Heart left ventricle (tissue), 16 donors: ENCODE results near the gene OBSL1. TPM values are rescaled to one million over a fixed set of nuclear protein-coding genes. Genes with fewer than 3 reads are reported as not detected.
A peak's percentile ranks its signal among the peaks of the same experiment; 100 is the strongest.

Source experiments
- ATAC-seq, 4 donors: fragments of 200-7000 bp; cut with Tn5 transposase; one replicate each; pipeline ENCODE4 v1.9.1; 2020 to 2022; ENCODE audit warnings: moderate library complexity in 4 of 4, mild to moderate bottlenecking in 3 of 4, moderate number of reproducible peaks in 1 of 4
- DNase-seq, 5 donors: peaks; one replicate each; pipeline ENCODE4 v3.0.0-alpha.2; 2020
- H3K27ac ChIP-seq, 12 donors: fragments of 200-600 bp; sonication (generic) in 4 of 12; one replicate each; pipeline versions ENCODE4 v1.5.0 to v1.8.0; 2016 to 2022; ENCODE audit warnings: mild to moderate bottlenecking in 2 of 12
- H3K27me3 ChIP-seq, 9 donors: fragments of 200-600 bp; sonication (generic) in 2 of 9; one replicate each; pipeline versions ENCODE4 v1.5.1 to v1.8.0; 2016 to 2022; ENCODE audit warnings: mild to moderate bottlenecking in 3 of 9
- H3K36me3 ChIP-seq, 9 donors: fragments of 200-600 bp; sonication (generic) in 2 of 9; one replicate each; pipeline versions ENCODE4 v1.5.0 to v1.8.0; 2018 to 2022; ENCODE audit warnings: mild to moderate bottlenecking in 2 of 9
- H3K4me1 ChIP-seq, 12 donors: fragments of 200-600 bp; sonication (generic) in 4 of 12; one replicate each; pipeline versions ENCODE4 v1.5.0 to v1.8.0; 2016 to 2022; ENCODE audit warnings: mild to moderate bottlenecking in 3 of 12
- H3K4me3 ChIP-seq, 12 donors: fragments of 200-600 bp; sonication (generic) in 4 of 12; one replicate each; pipeline versions ENCODE4 v1.5.0 to v1.8.0; 2017 to 2022; ENCODE audit warnings: mild to moderate bottlenecking in 9 of 12, moderate library complexity in 4 of 12
- H3K9me3 ChIP-seq, 12 donors: fragments of 200-600 bp; sonication (generic) in 4 of 12; one replicate each; pipeline versions ENCODE4 v1.5.0 to v1.8.0; 2016 to 2022; ENCODE audit warnings: mild to moderate bottlenecking in 1 of 12
- CTCF ChIP-seq, 12 donors: fragments of 200-600 bp; sonication (generic) in 4 of 12; IDR thresholded peaks; one replicate each; pipeline versions ENCODE4 v1.5.0 to v1.8.0; 2018 to 2022; ENCODE audit warnings: antibody characterized with exemption in 12 of 12, mild to moderate bottlenecking in 5 of 12
- POLR2A ChIP-seq, 2 donors: fragments of 450-650 bp; IDR thresholded peaks; one replicate each; pipeline ENCODE4 v1.6.1; 2017; ENCODE audit warnings: antibody characterized with exemption in 2 of 2, mild to moderate bottlenecking in 2 of 2, moderate library complexity in 2 of 2
- WGBS, 4 donors: extraction: QIAGEN DNeasy Blood & Tissue Kit in 2 of 4; methylation state at CpG; one replicate each; pipeline versions ENCODE4 v1.1.5 to v1.1.7; 2013 to 2018; 5-methylcytosine and 5-hydroxymethylcytosine counted together
- intact Hi-C, 10 donors: fragments of 100-400 bp; cut with DNase I; formaldehyde crosslinking; loops; one replicate each; pipeline versions ENCODE4 v1.11.1 to v1.14.2; 2022
- polyA plus RNA-seq, 2 donors: library from polyadenylated mRNA; stranded (reverse); fragments of 200-250 nt; gene quantifications; one replicate each; pipeline ENCODE4 v1.2.3, GENCODE V29; 2013
- total RNA-seq, 9 donors: library from RNA; depleted of rRNA in 2 of 9; stranded (reverse); fragments of >200 nt in 2 of 9; fragmentation: NEBNext Ultra II Directional in 3 of 9; extraction: Animal tissue kit (Norgen Biotek cat#: 25700) in 3 of 9; gene quantifications; one replicate each; pipeline versions ENCODE4 v1.1.0 to v1.2.4, GENCODE V29; 2016 to 2023
- donor health status: ischemic (EF 13 %, LVEDD 7.1; RV severe dilation, severe dysfunction).
- donor health status: healthy with polysubstance abuse.
- donor health status: DM: no; HTN: yes; CAD: no.
- donor health status: DM: no; HTN: no; CAD: no.
- donor health status: ischemic (EF 25% LVEDD 6.9; RV normal size, moderate dysfunction).
- donor health status: ischemic (EF 25% LVEDD 5.7; RV mildly dilated, moderate dysfunction).
- donor health status: healthy.
- donor health status: DM: yes; HTN: yes; CAD: no.
- donor health status: ischemic (EF 35%, LVEDD 5.7; RV mildly dilated, moderate dysfunction).
- donor health status: nonischemic (EF 11% LVEDD 7.7; RV severe dilation, severe dysfunction).
- donor health status: DM: yes; HTN: yes; CAD: no.
- donor health status: PGD.
- donor health status: ischemic (EF 29% LVEDD 5.4; RV normal size, mild dysfunction).
- donor health status: nonischemic (EF 23%, LVEDD 6.1; RV moderate dilation, normal function).

OBSL1 gene
- total and polyA plus RNA-seq, 11 donors = 88.1 to 230 (median 177) TPM

GRCh38 chr2:219559156-219559915, 12.0 kb downstream of the OBSL1 start:
- Histone ChIP-seq H3K27me3 (peaks cover 0 to 3% (median 0%) of the 10 kb centered on the region in 9 donors), H3K9me3 (no peaks in the 10 kb centered on the region), H3K27ac (no peak overlapping the region), H3K36me3 (peaks cover 0 to 62% (median 48%) of the 10 kb centered on the region in 9 donors), H3K4me1 (peaks cover 0 to 23% (median 7%) of the 10 kb centered on the region in 12 donors), H3K4me3 (no peak overlapping the region)
- intact Hi-C loops = loop anchor here in 1 of 10 donors (10.0 kb wide), 1 partner anchor 45 kb away; no protein-coding TSS in a partner anchor
- TF ChIP-seq POLR2A (IDR thresholded peaks at IDR 0.05) = no peak
- no peak for TF ChIP-seq CTCF (IDR thresholded peaks at IDR 0.05)
- ATAC-seq (no peak), DNase-seq (peak in 2 of 5 donors; percentile 18 to 21)
- WGBS, 4 donors = 74 to 86% (median 81%) methylated on average over 20 of the region's 20 CpGs

GRCh38 chr2:219557791-219558785, 13.3 kb downstream of the OBSL1 start:
- DNase-seq (peak in 3 of 5 donors; percentile 18 to 58 (median 22)), ATAC-seq (no peak)
- H3K9me3 ChIP-seq = no peaks in the 10 kb centered on the region
- peaks cover 0 to 8% (median 0%) of the 10 kb centered on the region in 9 donors for H3K27me3 ChIP-seq
- no peak overlapping the region for H3K4me3 ChIP-seq
- H3K36me3 ChIP-seq = peaks cover 0 to 52% (median 37%) of the 10 kb centered on the region in 9 donors
- intact Hi-C loops = loop anchor here in 1 of 10 donors (10.0 kb wide), 1 partner anchor 47 kb away; no protein-coding TSS in a partner anchor
- no peak overlapping the region for H3K27ac ChIP-seq
- TF ChIP-seq CTCF (IDR thresholded peaks at IDR 0.05) (no peak), POLR2A (IDR thresholded peaks at IDR 0.05) (no peak)
- WGBS, 4 donors = 88 to 95% (median 93%) methylated on average over 15 to 25 of the region's 25 CpGs
- peaks cover 0 to 25% (median 8%) of the 10 kb centered on the region in 12 donors for H3K4me1 ChIP-seq

- H3K27me3 ChIP-seq = peaks cover 0 to 13% (median 0%) of the 10 kb centered on the region in 9 donors
- no peak for TF ChIP-seq POLR2A (IDR thresholded peaks at IDR 0.05)
- TF ChIP-seq CTCF (IDR thresholded peaks at IDR 0.05) = no peak
- peaks cover 0 to 44% (median 29%) of the 10 kb centered on the region in 9 donors for H3K36me3 ChIP-seq
- WGBS, 4 donors = 86 to 93% (median 93%) methylated on average over 15 to 21 of the region's 21 CpGs
- peaks cover 0 to 33% (median 14%) of the 10 kb centered on the region in 12 donors for H3K4me1 ChIP-seq
- no peaks in the 10 kb centered on the region for H3K9me3 ChIP-seq
- no peak for ATAC-seq
- intact Hi-C loops = loop anchor here in 1 of 10 donors (10.0 kb wide), 1 partner anchor 47 kb away; no protein-coding TSS in a partner anchor
- no peak overlapping the region for H3K27ac ChIP-seq
- no peak overlapping the region for H3K4me3 ChIP-seq
- peak in 2 of 5 donors; percentile 23 to 62 for DNase-seq
Measured at GRCh38 chr2:219557320-219557719, 14.0 kb downstream of the OBSL1 start.
